Neural progenitor cell (in vitro differentiated cells): ENCODE measurements around the gene GRIK2.

Experiments used
- EZH2 ChIP-seq: fragments of 200-600 bp; sonication (generic); IDR thresholded peaks from 2 replicates; pipeline ENCODE4 v1.6.1; 2017; ENCODE audit warnings: antibody characterized with exemption, mild to moderate bottlenecking, moderate library complexity
- TF ChIP-seq, protein P1 (sequence below): fragments of 200-600 bp; sonication (generic); IDR thresholded peaks from 2 replicates; pipeline ENCODE4 v1.5.1; 2017; ENCODE audit warnings: antibody characterized with exemption, mild to moderate bottlenecking

DNA sequence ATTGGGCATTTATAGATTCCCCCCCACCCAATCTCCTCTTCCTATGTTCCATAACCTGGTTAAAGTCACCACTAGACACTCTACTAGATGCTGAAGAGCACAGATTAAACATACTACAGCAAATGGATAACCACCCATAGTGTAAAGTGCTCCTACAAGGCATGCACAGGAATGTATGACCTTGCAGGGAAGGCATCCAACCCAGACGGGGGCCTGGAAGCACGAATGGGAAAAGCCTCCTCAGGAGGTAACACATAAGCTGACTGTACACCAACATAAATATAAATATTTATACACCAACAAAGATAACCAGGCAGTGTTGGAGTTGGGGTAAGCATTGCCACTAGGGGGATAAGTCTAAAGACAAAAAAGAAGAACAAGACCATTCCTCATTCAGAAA lies 691.7 kb downstream of the GRIK2 start:
- TF ChIP-seq, protein P1, sequence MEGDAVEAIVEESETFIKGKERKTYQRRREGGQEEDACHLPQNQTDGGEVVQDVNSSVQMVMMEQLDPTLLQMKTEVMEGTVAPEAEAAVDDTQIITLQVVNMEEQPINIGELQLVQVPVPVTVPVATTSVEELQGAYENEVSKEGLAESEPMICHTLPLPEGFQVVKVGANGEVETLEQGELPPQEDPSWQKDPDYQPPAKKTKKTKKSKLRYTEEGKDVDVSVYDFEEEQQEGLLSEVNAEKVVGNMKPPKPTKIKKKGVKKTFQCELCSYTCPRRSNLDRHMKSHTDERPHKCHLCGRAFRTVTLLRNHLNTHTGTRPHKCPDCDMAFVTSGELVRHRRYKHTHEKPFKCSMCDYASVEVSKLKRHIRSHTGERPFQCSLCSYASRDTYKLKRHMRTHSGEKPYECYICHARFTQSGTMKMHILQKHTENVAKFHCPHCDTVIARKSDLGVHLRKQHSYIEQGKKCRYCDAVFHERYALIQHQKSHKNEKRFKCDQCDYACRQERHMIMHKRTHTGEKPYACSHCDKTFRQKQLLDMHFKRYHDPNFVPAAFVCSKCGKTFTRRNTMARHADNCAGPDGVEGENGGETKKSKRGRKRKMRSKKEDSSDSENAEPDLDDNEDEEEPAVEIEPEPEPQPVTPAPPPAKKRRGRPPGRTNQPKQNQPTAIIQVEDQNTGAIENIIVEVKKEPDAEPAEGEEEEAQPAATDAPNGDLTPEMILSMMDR, result peak; percentile 26
- no peak for TF ChIP-seq EZH2
